Right lung (tissue), 5 donors: ENCODE results near the gene CFB. TPM values are rescaled to one million over a fixed set of nuclear protein-coding genes. Genes with fewer than 3 reads are reported as not detected.
"Not testable (repeated sequence)": the region's sequence is repeated elsewhere in the genome, so short reads cannot be mapped to it uniquely, and the experiment has no call there.

Source experiments
- DNase-seq, 2 donors: peaks; one replicate each; pipeline ENCODE4 v3.0.0-alpha.2; 2013
- polyA plus RNA-seq, 5 donors: library from polyadenylated mRNA; unstranded; fragments of 120-200 nt; gene quantifications; one replicate each; pipeline versions ENCODE4 v1.2.1 to v1.2.3, GENCODE V29; 2013; ENCODE audit warnings: inconsistent platforms in 1 of 5, low replicate concordance in 1 of 5; ENCODE audit not compliant: insufficient read length in 5 of 5, insufficient read depth in 1 of 5

Gene CFB
- polyA plus RNA-seq, 5 donors = 2.1 to 8.6 (median 4.3) TPM

DNA sequence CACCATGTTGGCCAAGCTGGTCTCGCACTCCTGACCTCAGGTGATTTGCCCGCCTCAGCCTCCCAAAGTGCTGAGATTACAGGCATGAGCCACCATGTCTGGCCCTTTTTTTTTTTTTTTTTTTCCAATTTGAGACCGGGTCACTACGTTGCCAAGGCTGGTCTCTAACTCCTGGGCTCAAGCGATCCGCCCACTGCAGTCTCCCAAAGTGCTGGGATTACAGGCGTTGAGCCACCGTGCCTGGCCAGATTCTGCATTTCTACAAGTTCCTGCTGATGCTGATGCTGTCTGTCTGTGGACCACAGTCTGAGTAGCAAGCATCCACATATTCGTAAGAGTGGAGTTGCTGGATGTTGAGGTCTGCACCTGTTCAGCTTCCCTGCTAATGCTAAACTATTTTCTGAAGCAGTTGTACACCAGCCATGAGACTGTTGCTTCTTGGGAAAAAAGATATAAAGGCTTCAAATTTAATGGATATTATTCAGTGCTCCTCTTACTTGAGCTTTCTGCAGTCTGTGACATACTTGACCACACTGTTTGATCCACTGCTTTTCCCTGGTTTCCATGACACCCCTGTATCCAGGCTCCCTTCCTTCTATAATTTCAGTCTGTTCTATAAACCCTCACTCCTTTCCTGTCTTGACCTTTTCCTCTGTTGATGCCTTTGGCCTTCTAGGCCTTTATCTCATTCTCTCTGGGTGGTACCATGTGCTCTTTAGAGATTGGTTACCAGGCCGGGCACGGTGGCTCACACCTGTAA lies 33.9 kb upstream of the CFB start:
- no peak for DNase-seq

DNA sequence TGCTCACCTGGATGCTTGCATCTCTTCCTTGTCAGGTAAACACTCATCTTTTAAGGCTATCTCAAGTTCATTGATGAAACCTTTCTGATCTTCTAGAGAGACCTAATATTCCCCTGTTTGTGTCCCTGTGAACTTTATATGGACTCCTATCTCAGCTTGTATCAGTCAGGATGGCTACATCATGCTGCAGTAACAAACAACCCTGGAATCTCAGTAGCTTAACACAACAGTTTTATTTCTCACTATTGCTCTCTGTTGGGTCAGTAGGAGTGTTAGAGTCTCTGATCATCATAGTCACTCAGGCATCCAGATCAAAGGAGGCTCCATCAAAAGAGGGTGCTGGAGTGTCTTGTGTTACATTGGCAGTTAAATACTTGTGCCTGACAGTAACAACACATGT lies 30.5 kb upstream of the CFB start:
- no peak for DNase-seq

DNA sequence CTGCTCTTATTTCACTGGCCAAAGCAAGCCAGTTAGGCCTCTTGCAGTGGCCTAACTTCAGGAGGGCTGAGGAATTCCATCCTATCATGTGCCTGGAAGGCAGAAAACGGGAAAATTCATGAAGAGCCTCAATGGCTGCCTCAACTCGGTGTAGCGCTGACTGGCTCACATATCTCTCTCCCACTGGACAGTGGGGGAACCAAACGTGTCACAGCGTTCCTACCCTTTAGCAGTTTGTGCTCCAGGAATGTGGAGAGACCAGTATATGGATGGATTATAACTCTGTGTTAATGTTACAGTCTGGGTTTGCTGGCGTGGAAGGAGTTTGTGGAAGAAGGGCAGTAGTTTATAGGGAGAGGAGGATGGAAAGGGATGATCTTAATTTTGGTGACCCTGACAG lies 30.1 kb upstream of the CFB start:
- DNase-seq = no peak

DNA sequence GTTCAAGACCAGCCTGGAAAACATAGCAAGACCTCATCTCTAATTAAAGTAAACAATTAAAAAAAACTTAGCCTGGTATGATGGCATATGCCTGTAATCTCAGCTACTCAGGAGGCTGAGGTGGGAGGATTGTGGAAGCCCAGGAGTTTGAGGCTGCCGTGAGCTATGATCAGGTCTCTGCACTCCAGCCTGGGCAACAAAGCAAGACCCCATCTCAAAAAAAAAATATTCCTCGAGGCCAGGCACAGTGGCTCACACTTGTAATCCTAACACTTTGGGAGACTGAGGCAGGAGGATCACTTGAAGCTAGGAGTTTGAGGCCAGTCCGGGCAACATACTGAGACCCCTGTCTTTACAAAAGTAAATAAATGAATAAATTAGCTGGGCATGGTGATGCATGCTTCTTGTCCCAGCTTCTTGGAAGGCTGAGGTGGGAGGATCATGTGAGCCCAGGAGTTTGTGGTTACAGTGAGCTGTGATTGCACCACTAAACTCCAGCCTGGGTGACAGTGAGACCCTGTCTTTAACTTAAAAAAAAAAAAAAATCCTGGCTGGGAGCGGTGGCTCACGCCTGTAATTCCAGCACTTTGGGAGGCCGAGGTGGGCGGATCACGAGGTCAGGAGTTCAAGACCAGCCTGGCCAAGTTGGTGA lies 27.7 kb upstream of the CFB start:
- DNase-seq = no peak

DNA sequence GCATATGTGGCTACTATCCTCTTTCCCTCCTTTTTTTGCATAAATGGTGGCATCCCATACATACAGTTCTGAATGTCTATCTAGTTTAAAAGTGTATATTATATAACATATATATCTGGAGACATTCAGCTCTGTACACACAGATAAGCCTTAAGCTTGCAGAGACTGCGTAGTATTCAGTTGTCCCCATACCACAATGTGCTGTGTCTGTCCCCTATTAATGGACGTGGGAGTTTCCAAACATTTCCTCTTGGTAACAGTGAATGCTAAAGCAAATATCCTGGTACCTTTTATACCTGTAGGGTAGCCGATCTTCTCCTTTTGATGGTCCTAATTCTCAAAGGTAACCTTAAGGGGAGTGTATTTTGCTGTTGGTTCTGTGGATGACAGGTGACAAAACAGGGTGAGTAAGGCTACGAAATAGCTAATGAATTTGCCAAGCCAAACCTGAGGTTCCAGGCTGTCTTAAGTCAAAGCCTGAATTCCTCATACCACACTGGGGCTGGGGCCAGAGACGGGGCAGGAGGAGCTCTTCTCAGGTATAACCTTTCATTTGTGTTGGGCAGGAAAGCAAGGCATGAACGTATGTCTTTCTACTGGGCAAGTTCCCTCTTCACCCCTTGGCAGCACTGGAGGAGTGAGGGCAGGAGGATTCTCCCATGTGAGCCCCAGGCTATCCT lies 26.1 kb upstream of the CFB start:
- no peak for DNase-seq

DNA sequence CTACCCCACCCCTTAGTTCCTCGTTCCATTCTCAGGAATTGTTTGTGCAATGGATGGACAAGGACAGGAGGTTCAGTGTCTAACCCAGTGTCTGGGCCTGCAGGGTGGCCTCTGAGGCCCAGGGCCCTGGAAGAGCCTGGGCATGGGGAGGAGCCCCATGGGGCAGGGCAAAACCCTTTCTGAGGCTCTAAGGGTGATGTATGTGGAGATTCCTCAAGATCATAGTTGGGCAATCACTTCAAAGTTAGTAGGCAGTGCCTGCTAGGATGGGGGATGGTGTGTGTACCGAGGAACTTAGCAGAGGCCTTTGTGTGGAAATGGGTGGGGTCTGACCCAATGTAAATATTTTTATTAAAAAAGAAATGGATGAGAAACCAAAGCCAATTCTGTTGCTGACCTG lies 25.1 kb upstream of the CFB start:
- DNase-seq = no peak

DNA sequence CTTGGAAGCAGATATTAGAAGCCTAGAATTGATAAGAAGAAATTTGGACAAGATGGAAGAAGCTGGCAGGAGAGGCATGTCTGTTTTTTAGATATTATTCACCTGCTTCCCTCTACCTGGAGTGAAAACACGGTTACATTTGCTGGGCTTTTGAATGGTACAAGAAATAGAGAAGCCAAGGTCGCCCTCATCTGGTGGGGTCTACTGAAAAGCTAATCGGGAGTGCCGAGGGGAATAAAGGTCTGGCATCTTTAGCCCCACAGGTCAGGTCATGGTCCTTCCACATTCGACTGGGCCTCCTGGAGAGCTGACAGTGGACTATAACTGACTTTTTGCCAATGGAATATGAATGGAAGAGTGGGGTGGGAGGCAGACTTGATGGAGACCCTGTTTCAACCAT lies 23.0 kb upstream of the CFB start:
- DNase-seq = no peak

DNA sequence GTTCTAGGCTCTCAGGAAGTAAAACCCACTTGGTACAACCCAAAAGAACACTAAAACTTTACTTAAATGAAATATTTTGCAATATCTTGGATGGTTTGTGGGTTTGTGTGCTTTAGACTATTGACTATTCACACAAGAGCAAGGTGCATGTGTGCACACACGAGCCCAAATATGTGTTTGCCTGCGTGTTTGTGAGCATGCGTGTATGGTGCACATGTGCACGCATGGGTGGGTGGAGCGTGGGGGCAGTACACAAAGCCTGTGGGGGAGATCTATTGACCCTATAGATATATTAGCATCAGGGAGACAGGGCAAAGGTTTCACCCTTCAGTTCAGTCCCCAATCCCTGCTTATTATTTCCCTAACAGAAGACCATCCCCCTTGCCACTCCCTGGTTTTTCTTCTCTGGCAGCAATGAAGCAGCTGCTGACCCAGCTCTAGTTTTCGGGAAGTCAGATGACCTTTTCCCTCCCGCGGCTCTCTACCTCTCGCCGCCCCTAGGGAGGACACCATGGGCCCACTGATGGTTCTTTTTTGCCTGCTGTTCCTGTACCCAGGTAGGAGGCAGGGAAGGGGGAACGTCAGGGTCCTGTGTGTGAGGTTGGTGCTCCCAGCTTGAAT lies 18.5 kb upstream of the CFB start, which contains the start of gene C2:
Gene C2, plus strand, starts transcription at position 476 of the 621 bp plus-strand sequence. Its CDS starts 36 bp downstream, at position 512.
- DNase-seq = no peak

DNA sequence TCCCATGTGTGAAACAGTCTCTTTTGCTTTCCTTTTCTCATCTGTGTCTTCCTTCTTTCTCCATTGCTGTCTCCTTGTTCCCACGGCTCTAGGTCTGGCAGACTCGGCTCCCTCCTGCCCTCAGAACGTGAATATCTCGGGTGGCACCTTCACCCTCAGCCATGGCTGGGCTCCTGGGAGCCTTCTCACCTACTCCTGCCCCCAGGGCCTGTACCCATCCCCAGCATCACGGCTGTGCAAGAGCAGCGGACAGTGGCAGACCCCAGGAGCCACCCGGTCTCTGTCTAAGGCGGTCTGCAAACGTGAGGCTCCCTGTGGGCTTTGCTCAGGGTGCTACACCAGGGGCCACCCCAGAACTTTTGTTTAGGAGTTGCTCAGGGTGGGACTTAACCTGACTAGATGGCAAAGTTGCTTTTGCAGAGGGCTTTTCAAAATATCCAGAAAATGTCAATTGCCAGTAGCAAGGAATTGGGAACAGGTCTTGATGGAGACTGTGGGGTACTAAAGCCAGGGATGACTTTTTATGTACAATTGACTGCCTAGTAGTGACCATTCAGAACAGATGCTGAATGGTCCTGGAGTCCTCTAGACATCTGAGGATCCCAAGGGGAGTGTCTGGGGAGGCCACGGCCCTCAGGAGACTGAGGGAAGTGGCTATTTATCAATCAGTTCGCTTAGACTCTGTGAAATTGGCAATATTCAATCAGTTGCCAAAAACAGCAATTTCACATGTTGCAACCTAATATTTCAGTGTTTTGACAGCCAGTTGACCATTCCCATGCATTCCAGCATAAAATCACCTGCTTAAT lies 17.8 kb upstream of the CFB start:
- no peak for DNase-seq

DNA sequence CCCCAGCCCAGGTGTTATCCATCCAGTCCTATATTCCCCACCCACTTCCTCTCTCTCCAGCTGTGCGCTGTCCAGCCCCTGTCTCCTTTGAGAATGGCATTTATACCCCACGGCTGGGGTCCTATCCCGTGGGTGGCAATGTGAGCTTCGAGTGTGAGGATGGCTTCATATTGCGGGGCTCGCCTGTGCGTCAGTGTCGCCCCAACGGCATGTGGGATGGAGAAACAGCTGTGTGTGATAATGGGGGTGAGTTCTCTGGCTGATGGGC lies 17.3 kb upstream of the CFB start:
- no peak for DNase-seq

DNA sequence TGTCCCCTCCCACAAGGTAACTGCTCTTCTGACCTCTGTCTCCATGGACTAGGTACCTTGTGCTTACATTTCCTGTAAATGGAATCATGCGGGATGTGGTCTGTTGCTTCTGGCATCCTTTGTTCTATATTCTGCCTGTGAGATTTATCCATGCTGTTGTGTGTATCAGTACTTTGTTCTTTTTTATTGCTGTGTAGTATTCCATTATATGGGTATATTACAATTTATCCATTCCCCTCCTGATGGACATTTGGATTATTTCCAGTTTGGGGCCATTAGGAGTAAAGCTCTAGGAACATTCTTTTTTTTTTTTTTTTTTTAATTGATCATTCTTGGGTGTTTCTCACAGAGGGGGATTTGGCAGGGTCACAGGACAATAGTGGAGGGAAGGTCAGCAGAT lies 14.9 kb upstream of the CFB start:
- no peak for DNase-seq

DNA sequence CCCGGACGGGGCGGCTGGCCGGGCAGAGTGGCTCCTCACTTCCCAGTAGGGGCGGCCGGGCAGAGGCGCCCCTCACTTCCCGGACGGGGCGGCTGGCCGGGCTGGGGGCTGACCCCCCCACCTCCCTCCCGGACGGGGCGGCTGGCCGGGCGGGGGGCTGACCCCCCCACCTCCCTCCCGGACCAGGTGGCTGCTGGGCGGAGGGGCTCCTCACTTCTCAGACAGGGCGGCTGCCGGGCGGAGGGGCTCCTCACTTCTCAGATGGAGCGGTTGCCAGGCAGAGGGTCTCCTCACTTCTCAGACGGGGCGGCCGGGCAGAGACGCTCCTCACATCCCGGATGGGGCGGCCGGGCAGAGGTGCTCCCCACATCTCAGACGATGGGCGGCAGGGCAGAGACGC lies 13.8 kb upstream of the CFB start:
- DNase-seq = not testable (repeated sequence)

DNA sequence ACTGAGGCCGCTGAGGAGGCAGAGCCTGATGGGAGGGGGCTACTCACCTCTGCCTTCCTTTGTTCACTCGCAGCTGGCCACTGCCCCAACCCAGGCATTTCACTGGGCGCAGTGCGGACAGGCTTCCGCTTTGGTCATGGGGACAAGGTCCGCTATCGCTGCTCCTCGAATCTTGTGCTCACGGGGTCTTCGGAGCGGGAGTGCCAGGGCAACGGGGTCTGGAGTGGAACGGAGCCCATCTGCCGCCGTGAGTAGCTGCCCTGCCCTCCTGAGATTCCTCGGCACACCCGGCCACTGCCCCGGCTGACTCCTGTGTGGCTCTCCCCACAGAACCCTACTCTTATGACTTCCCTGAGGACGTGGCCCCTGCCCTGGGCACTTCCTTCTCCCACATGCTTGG lies 12.4 kb upstream of the CFB start:
- no peak for DNase-seq

DNA sequence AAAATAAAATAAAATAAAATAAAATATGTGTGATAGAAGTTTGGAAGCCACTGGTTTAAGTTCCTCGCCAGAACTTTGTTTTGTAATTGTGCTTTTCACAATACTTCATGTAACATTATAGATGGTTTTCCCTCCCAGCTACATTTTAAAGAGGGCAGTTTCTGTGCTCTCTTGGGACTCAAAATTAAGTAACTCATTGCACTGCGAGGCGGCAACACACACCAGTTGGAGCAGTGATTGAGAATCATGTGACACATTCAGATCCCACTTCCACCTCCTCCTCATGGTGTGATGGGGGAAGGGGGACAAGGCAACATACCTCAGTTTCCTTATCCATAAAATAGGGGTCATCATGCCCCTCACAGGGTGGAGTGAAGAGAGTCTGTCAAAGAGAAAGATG lies 10.9 kb upstream of the CFB start:
- DNase-seq = no peak

DNA sequence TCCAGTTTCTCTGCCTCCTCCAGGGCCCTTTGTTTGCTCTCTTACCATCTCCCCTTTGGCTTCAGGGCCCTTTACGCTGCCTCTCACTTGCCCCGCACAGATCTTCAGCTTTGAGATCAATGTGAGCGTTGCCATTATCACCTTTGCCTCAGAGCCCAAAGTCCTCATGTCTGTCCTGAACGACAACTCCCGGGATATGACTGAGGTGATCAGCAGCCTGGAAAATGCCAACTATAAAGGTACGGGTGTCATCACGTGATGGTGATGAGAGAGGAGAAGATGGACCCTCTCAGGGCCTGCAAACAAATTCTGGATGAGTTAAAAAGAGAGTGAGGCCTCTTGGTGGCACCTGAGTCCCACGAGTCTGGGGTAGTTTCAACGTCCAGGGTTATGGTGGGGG lies 10.1 kb upstream of the CFB start:
- no peak for DNase-seq

DNA sequence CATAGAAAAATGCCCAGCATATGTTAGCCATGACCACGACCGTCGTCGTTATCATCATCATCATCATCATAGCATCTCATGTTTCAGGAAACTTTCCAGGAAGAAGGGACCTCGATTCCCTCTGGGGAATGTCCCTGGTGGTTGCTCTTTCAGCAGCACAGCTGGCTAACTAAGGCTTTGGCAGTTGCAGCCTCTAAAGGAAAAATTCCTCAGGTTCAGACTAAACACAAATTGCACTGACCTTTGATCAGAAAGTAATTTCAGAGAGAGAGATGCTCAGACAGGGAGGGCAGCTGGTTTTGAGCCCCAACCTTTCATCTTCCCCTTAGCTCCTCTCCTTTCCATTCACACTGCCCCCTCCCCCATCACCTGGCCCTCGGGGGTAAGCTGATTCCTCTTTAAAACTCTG lies 5.6 kb upstream of the CFB start:
- DNase-seq = no peak

DNA sequence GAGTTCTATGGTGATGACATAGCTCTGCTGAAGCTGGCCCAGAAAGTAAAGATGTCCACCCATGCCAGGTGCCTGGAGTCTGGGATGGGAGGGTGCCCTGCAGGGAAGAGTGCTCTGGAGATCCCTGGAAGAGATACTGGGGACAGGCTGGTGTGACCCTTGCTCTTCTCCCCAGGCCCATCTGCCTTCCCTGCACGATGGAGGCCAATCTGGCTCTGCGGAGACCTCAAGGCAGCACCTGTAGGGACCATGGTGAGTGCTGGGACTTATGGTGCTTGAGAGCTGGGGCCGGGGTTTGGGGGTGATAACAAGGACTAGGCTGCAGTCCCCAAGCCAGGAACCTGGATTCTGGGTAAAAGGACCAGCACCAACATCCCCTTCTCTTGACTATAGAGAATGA lies 2.2 kb upstream of the CFB start:
- no peak for DNase-seq

DNA sequence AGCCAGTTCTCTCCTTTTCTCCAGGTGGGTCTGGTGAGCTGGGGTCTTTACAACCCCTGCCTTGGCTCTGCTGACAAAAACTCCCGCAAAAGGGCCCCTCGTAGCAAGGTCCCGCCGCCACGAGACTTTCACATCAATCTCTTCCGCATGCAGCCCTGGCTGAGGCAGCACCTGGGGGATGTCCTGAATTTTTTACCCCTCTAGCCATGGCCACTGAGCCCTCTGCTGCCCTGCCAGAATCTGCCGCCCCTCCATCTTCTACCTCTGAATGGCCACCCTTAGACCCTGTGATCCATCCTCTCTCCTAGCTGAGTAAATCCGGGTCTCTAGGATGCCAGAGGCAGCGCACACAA lies 765 bp upstream of the CFB start:
- DNase-seq = no peak

DNA sequence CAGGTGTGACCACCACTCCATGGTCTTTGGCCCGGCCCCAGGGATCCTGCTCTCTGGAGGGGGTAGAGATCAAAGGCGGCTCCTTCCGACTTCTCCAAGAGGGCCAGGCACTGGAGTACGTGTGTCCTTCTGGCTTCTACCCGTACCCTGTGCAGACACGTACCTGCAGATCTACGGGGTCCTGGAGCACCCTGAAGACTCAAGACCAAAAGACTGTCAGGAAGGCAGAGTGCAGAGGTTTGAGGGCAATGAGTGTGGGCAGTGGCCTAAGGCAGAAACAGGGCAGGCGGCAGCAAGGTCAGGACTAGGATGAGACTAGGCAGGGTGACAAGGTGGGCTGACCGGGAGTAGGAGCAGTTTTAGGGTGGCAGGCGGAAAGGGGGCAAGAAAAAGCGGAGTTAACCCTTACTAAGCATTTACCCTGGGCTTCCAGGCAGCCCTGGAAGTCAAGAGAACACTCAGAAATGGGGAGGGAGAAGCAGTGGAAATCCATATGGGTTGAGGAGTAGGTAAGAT lies 533 bp downstream of the CFB start:
- DNase-seq = no peak

DNA sequence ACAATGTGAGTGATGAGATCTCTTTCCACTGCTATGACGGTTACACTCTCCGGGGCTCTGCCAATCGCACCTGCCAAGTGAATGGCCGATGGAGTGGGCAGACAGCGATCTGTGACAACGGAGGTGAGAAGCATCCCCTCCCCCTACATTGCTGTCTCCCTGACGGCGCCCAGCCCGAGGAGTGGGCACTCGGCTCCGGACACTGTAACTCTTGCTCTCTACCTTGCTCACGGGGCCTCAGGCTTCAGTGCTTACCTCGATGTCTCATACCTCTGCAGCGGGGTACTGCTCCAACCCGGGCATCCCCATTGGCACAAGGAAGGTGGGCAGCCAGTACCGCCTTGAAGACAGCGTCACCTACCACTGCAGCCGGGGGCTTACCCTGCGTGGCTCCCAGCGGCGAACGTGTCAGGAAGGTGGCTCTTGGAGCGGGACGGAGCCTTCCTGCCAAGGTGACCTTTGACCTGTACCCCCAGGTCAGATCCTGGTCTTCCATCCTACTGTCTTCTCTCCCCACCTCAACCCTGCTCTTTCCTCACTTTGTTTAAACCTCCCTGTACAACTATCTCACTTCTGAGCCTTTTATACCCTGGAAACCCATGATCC lies 1.3 kb downstream of the CFB start:
- no peak for DNase-seq

DNA sequence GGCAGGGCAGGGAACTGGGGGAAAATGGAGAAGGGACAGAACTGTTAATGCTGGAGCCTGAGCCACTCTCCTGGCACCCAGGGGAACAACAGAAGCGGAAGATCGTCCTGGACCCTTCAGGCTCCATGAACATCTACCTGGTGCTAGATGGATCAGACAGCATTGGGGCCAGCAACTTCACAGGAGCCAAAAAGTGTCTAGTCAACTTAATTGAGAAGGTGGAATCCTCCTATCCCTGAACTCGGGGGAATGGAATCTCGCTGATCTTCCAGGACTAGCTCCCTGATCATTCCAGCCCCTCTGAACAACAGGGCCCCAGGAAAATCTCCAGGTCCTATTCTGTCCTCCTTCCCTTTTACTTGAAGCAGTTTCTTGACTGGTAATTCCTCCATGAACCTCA lies 2.0 kb downstream of the CFB start:
- DNase-seq = no peak

DNA sequence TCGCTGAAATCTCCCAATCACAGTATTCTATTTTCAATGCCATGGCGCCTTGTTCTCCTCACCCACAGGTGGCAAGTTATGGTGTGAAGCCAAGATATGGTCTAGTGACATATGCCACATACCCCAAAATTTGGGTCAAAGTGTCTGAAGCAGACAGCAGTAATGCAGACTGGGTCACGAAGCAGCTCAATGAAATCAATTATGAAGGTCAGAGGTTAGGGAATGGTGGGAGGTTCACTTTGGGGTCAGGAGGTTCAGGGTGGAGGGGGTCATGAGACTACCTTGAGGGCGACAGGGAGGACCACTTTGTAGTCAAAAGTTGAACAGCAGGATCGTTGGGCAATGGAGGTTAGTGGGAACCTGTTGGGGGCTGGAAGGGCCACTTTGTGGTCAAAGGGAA lies 2.4 kb downstream of the CFB start:
- DNase-seq = no peak
